Suppressor macrophage treated with lipopolysaccharide for 1 hour (primary cell): Measurements from ENCODE around the gene HLA-DMB.
A peak's percentile ranks its signal among the peaks of the same experiment; 100 is the strongest.

ENCODE experiments used
- DNase-seq, 3 donors: peaks; one replicate each; pipeline ENCODE4 v3.0.0-alpha.2; 2020 to 2022

HLA-DMB gene

DNA sequence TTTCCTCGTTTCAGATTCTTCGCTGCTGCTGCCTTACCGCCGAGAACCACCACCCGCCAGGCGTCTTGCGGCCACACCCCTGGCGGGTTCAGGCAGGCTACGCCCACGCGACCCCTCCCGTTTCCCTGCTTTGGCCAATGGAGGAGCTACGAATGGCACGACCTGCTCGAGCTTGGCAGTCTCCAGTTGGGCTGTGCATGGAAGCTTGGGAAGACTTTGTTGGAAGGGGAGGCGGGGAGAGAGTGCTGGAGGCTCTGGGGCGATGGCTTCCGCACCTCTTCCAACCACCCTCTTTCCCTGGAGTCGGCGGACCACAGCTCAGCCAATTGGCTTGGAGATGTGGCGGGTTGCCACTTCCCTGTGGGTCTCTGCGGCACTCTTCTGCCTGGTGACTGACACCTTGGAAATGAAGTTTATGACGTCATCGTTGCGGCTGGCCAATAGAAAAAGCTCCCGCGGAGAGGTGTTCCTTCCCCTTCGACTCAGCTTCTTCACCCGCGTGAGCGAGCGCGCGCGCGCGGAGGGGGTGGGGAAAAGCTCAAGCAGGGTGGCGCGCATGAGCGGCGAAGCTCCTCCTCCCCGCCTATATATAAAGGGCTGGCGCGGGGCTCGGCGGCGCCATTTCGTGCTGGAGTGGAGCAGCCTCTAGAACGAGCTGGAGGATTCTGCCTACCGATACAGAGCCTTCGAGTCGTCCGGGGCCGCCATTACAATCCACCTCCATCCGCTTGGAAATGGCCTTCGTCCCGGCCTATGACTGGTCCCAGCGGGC is 30.9 kb upstream of the HLA-DMB start:
- peak; percentile 100 for DNase-seq

DNA sequence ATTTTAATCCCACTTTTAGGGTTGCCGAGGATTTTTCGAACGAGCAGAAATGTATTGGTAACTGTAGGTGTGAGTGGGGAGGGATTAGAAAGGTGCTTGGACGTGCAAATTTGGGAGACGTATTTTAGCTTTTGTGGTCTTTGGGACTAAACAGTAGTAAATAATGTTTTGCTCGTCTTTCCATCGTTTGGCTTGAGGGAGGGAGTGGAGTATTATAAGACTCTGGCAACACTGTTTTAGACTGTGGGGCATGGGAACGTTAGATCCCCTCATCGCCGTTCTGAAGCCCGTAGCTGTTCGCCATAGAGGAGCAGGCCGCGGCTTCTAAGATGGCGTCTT is 30.4 kb upstream of the HLA-DMB start:
- DNase-seq, result no peak

GRCh38 chr6:32970413-32971241 is 29.8 kb upstream of the HLA-DMB start:
- DNase-seq, result peak; percentile 85 to 94 (median 89)

GRCh38 chr6:32969685-32970412 is 29.0 kb upstream of the HLA-DMB start:
- DNase-seq, result peak; percentile 85 to 92 (median 91)

GRCh38 chr6:32968867-32969684 is 28.2 kb upstream of the HLA-DMB start:
- peak; percentile 72 to 87 (median 83) for DNase-seq

GRCh38 chr6:32968093-32968866 is 27.5 kb upstream of the HLA-DMB start, which contains the start of gene BRD2:
Gene BRD2 (plus strand): TSS chr6:32968594. CDS start chr6:32972899, 4,305 bp downstream.
- DNase-seq, result peak; percentile 97

GRCh38 chr6:32967151-32968091 is 26.6 kb upstream of the HLA-DMB start:
- DNase-seq, result peak; percentile 35 to 59 (median 48)

- DNase-seq, result no peak
Measured at GRCh38 chr6:32964776-32965175, 23.9 kb upstream of the HLA-DMB start.

DNA sequence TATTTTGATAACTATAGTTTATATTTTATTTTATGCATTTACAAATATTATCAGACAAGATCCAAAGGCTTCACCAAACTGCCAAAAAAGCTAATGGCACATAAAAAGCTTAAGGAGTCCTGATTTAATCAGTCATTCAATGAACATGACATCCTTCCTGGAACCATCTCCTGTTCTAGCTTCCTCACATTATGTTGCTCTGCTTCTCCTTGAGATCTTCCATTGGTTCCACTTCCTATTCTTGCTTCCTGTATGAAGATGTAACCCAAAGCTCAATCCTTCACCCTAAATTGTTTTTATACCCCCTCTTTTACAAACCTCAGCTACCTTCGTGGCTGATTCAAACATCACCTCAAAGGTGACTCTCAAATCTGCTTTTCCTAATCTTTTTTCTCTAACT is 23.0 kb upstream of the HLA-DMB start:
- peak in 2 of 3 donors; percentile 41 to 46 for DNase-seq

- DNase-seq, result no peak
Measured at GRCh38 chr6:32962213-32962826, 21.5 kb upstream of the HLA-DMB start.

GRCh38 chr6:32960563-32960962 is 19.7 kb upstream of the HLA-DMB start:
- DNase-seq, result no peak

GRCh38 chr6:32956176-32956575 is 15.3 kb upstream of the HLA-DMB start:
- no peak for DNase-seq

- no peak for DNase-seq
Measured at GRCh38 chr6:32954986-32955802, 14.4 kb upstream of the HLA-DMB start.

- DNase-seq, result no peak
Measured at GRCh38 chr6:32954267-32954666, 13.4 kb upstream of the HLA-DMB start.

- DNase-seq, result no peak
Measured at GRCh38 chr6:32953775-32954174, 12.9 kb upstream of the HLA-DMB start.

DNA sequence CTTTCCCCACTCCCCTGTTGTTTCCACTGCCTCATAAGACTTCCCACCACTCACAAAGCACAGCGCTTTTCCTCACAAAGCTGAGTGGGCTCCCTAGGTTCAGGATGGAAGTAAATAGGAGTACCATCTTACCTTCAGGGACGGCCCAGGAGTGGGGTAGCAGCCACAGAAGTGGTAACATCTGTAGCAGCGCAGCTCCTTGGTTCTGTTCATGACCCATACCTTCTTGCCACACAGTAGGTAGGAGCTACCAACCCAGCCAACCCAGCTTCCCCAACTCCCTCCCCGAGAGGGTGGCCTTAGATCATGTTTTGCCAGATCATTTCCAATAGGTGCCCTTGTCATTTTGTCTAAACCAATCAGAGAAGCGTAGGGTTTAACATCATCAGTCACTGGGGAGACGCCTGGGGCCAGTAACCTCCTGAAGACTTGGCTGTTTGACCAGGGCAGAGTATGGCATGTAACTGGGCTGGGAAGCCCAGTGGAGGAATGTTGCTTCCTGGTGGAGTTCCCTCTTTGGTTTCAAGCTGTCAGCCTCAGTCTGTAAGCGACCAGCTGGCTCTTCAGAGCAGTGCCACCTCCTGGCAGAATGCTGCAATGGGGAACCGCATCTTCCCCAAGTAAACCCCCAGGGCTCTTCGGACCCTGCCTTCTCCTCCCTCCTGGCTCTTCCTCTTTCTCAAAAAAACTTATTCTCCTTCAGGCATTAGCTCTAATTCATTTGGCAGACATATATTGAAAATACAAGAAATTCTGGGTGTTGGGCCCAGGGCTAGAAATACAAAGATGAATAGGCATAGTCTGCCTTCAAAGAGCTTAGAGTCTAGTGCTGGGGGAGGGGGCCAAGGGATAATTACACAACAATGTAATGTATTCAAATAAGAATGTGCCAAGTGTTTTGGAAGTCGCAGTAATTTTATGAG is 12.2 kb upstream of the HLA-DMB start, which contains the start of gene HLA-DMA:
Gene HLA-DMA (minus strand): TSS at position 281 of the 923 bp plus-strand sequence. CDS start 61 bp downstream, at position 220.
- peak; percentile 95 to 99 (median 98) for DNase-seq

DNA sequence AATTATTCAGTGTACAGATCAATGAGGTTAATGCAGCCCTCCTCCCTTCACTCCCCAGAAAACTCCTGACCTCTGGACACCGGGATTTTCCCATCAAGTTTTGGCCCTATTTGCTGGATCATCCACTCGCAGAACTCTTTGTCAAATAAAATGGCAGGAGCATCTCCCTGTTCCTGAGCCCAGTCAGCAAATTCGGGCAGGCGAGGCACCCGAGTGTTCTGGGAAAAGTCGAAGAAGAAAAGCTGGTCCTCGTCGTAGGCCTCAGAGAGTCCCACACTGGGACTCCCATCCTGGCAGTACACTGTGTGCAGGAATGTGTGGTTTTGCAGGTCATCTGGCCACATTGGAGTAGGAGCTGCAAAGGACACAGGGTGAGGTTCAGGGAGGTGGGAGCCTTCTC is 9.6 kb upstream of the HLA-DMB start:
- no peak for DNase-seq

- DNase-seq, result no peak
Measured at GRCh38 chr6:32950010-32950409, 9.2 kb upstream of the HLA-DMB start.
